Activated CD4-positive, alpha-beta T cell treated with anti-CD3 and anti-CD28 coated beads for 36 hours (primary cell): Measurements from ENCODE around the gene TIGD6. TPM values are rescaled to one million over a fixed set of nuclear protein-coding genes. Genes with fewer than 3 reads are reported as not detected.

Experiments used
- ATAC-seq: fragments of 200-7000 bp; cut with Tn5 transposase; one replicate; pipeline ENCODE4 v1.10.0; 2021; ENCODE audit warnings: mild to moderate bottlenecking, moderate library complexity
- CTCF ChIA-PET: fragments of 350-600 bp; sonication (Branson Sonifier 250); formaldehyde crosslinking; loops from one replicate; lab custom pipeline; 2021; ENCODE audit warnings: antibody characterized with exemption; lab: Charles Lee
- POLR2A ChIA-PET: fragments of 350-600 bp; sonication (Branson Sonifier 250); formaldehyde crosslinking; loops from one replicate; lab custom pipeline; 2021; ENCODE audit warnings: antibody characterized with exemption, inconsistent platforms; lab: Charles Lee
- DNase-seq: peaks from one replicate; pipeline ENCODE4 v3.0.0-alpha.2; 2020
- H3K27ac Mint-ChIP-seq: one replicate; pipeline ENCODE4 v1.8.0; 2021; ENCODE audit warnings: mixed read lengths
- H3K27me3 Mint-ChIP-seq: one replicate; pipeline ENCODE4 v1.8.0; 2021; ENCODE audit warnings: mixed read lengths
- H3K36me3 Mint-ChIP-seq: one replicate; pipeline ENCODE4 v1.8.0; 2021; ENCODE audit warnings: low read depth, mixed read lengths
- H3K4me1 Mint-ChIP-seq: one replicate; pipeline ENCODE4 v1.8.0; 2021; ENCODE audit warnings: mixed read lengths
- H3K4me3 Mint-ChIP-seq: one replicate; pipeline ENCODE4 v1.8.0; 2021; ENCODE audit warnings: mild to moderate bottlenecking, moderate library complexity, mixed read lengths
- H3K9me3 Mint-ChIP-seq: one replicate; pipeline ENCODE4 v1.8.0; 2021; ENCODE audit warnings: low read depth, mixed read lengths
- intact Hi-C, 2 experiments: fragments of 100-400 bp; cut with DNase I in 1 of 2; cut with micrococcal nuclease in 1 of 2; formaldehyde crosslinking; loops; one replicate each; pipeline versions ENCODE4 v1.14.2 to v1.15.1; 2022 to 2024; cut with DNase I, micrococcal nuclease
- total RNA-seq, 2 experiments: library from RNA; stranded (reverse); gene quantifications; one replicate each; pipeline ENCODE4 v1.2.3, GENCODE V29; 2021

The TIGD6 gene
- total RNA-seq, 2 experiments from 2014 or later = 2.5 to 2.6 TPM

- POLR2A ChIA-PET = no interaction called here
- DNase-seq = no peak
- H3K36me3 Mint-ChIP-seq = peaks cover 28% of the 10 kb centered on the region
- CTCF ChIA-PET = interaction anchor here (1.2 to 3.7 kb wide), 3 partner anchors 9 to 165 kb away, joined by 4 to 20 read pairs (median 5); no protein-coding TSS in a partner anchor
- H3K4me3 Mint-ChIP-seq = peak overlapping the region; percentile 86
- peaks cover 34% of the 10 kb centered on the region for H3K4me1 Mint-ChIP-seq
- ATAC-seq = no peak
- H3K27me3 Mint-ChIP-seq = no peaks in the 10 kb centered on the region
- H3K27ac Mint-ChIP-seq = peak overlapping the region; percentile 94
- intact Hi-C loops = no loop called here
- no peaks in the 10 kb centered on the region for H3K9me3 Mint-ChIP-seq
Observed at GRCh38 chr5:149999359-149999758, 1.1 kb downstream of the TIGD6 start.

- ChIA-PET POLR2A (no interaction called here), CTCF (no interaction called here)
- H3K36me3 Mint-ChIP-seq = peaks cover 21% of the 10 kb centered on the region
- DNase-seq = no peak
- H3K9me3 Mint-ChIP-seq = no peaks in the 10 kb centered on the region
- no peak overlapping the region for H3K4me3 Mint-ChIP-seq
- no peaks in the 10 kb centered on the region for H3K27me3 Mint-ChIP-seq
- intact Hi-C loops = no loop called here
- no peak overlapping the region for H3K27ac Mint-ChIP-seq
- peaks cover 27% of the 10 kb centered on the region for H3K4me1 Mint-ChIP-seq
- ATAC-seq = no peak
Observed at GRCh38 chr5:149998281-149998680, 2.2 kb downstream of the TIGD6 start.

DNA sequence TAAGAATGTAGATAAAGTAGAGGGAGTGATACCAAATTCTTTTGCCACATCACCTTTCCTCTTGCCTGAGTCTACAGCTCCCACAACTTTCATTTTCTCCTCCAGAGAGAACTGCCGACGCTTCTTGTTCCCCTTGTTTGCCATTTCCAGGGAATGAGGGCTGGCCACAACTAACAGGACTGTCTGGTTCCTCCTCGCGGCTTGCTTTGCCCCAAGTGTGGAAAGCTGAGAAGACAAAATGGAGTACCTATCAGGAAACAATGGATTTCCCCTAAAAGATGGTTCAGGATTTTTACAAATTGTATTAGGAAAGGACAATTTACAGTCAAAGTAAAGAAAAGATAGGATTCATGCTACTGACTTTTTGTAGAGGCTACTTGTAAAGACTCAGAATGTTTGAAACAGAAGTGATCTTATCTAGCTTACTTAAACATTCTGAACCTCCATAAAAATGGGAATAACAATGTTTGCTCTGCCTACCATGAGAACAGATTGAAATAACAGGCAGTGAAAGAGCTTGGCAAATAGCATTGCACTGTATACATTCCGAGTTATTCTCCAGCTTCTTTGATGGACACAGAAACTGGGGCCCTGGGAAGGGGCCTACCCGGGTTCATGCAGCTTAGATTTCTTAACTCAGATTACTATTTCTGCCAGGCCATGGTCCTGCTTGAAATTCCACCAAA is 4.1 kb downstream of the TIGD6 start:
- POLR2A ChIA-PET = interaction anchor here (0.6 kb wide), 1 partner anchor 1790 kb away, joined by 3 read pairs; no protein-coding TSS in a partner anchor
- no peaks in the 10 kb centered on the region for H3K27me3 Mint-ChIP-seq
- H3K36me3 Mint-ChIP-seq = peaks cover 14% of the 10 kb centered on the region
- H3K4me1 Mint-ChIP-seq = peaks cover 11% of the 10 kb centered on the region
- no peak for ATAC-seq
- no peak overlapping the region for H3K4me3 Mint-ChIP-seq
- intact Hi-C loops = no loop called here
- no peak overlapping the region for H3K27ac Mint-ChIP-seq
- DNase-seq = no peak
- CTCF ChIA-PET = interaction anchor here (0.7 to 1.9 kb wide), 5 partner anchors 15 to 219 kb away, joined by 3 to 9 read pairs (median 4); no protein-coding TSS in a partner anchor
- no peaks in the 10 kb centered on the region for H3K9me3 Mint-ChIP-seq

DNA sequence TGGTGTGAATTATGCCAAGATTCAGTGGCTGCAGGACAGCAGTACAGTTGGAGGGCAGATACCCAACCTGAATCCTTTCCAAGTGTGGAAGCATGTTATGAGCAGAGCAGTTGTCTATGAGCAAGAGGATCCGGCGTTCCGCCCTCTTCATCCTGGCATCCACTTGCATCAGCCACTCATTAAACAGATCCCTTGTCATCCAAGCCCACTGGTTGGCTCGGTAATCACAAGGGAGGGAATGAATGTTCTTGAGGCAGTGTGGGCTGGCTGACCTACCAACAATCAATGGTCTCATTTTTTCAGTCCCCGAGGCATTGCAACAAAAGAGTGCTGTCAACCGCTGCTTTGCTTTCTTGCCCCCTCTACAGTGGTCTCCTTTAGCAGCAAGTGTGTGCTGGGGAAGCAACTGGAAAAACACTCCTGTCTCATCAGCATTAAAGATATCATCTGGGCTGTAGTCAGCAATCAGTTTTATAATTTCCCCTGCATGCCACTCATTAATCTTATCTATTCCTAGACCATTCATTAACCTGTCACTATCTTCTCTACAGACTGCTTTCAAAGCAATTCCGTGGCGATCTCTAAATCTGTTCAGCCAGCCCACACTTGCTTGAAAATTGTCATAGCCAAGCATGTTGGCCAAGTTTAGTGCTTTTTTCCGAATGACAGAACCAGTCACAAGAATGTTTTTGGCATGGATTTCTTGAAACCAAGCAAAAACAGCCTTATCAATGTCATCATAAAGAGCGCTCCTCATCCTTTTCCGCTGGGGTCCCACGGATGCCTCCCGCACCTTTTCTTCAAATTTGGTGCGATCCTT is 4.9 kb downstream of the TIGD6 start:
- CTCF ChIA-PET = interaction anchor here (1.0 to 5.8 kb wide), 3 partner anchors 15 to 162 kb away, joined by 3 to 116 read pairs (median 9); no protein-coding TSS in a partner anchor
- Mint-ChIP-seq H3K9me3 (no peaks in the 10 kb centered on the region), H3K27ac (no peak overlapping the region), H3K27me3 (no peaks in the 10 kb centered on the region), H3K36me3 (peaks cover 14% of the 10 kb centered on the region), H3K4me3 (no peak overlapping the region), H3K4me1 (peaks cover 11% of the 10 kb centered on the region)
- DNase-seq (no peak), ATAC-seq (no peak)
- intact Hi-C loops = no loop called here
- POLR2A ChIA-PET = interaction anchor here (0.6 kb wide), 1 partner anchor 1790 kb away, joined by 3 read pairs; no protein-coding TSS in a partner anchor

- intact Hi-C loops = no loop called here
- Mint-ChIP-seq H3K27me3 (no peaks in the 10 kb centered on the region), H3K4me3 (no peak overlapping the region), H3K9me3 (no peaks in the 10 kb centered on the region), H3K4me1 (no peaks in the 10 kb centered on the region), H3K36me3 (peaks cover 11% of the 10 kb centered on the region), H3K27ac (no peak overlapping the region)
- CTCF ChIA-PET = interaction anchor here (0.7 to 5.8 kb wide), 15 partner anchors 11 to 357 kb away, joined by 3 to 116 read pairs (median 5); partner anchors contain the start of gene SLC26A2
- DNase-seq (no peak), ATAC-seq (no peak)
- POLR2A ChIA-PET = no interaction called here
Observed at GRCh38 chr5:149993471-149993870, 7.0 kb downstream of the TIGD6 start.

- H3K36me3 Mint-ChIP-seq = peaks cover 9% of the 10 kb centered on the region
- intact Hi-C loops = loop anchor here (1.0 to 2.0 kb wide), 3 partner anchors 30 to 354 kb away; partner anchors contain the start of gene SLC26A2 (in 1 of the 2)
- POLR2A ChIA-PET = interaction anchor here (0.6 kb wide), 1 partner anchor 126 kb away, joined by 4 read pairs; no protein-coding TSS in a partner anchor
- H3K27me3 Mint-ChIP-seq = no peaks in the 10 kb centered on the region
- ATAC-seq = peak; percentile 94
- H3K9me3 Mint-ChIP-seq = no peaks in the 10 kb centered on the region
- H3K27ac Mint-ChIP-seq = no peak overlapping the region
- no peak overlapping the region for H3K4me3 Mint-ChIP-seq
- no peaks in the 10 kb centered on the region for H3K4me1 Mint-ChIP-seq
- peak; percentile 81 for DNase-seq
- CTCF ChIA-PET = interaction anchor here (0.6 to 5.8 kb wide), 37 partner anchors 9 to 1173 kb away, joined by 3 to 116 read pairs (median 4); partner anchors contain the start of genes HMGXB3, SLC26A2 and TIGD6
Observed at GRCh38 chr5:149990518-149991376, 9.7 kb downstream of the TIGD6 start.

GRCh38 chr5:149988126-149988525 is 12.3 kb downstream of the TIGD6 start:
- POLR2A ChIA-PET = no interaction called here
- Mint-ChIP-seq H3K27me3 (no peaks in the 10 kb centered on the region), H3K4me3 (no peak overlapping the region), H3K27ac (no peak overlapping the region), H3K4me1 (no peaks in the 10 kb centered on the region), H3K9me3 (no peaks in the 10 kb centered on the region), H3K36me3 (peaks cover 2% of the 10 kb centered on the region)
- DNase-seq (no peak), ATAC-seq (no peak)
- CTCF ChIA-PET = interaction anchor here (1.2 kb wide), 1 partner anchor 154 kb away, joined by 4 read pairs; no protein-coding TSS in a partner anchor
- intact Hi-C loops = no loop called here

- Mint-ChIP-seq H3K36me3 (peaks cover 8% of the 10 kb centered on the region), H3K9me3 (no peaks in the 10 kb centered on the region), H3K4me3 (no peak overlapping the region), H3K27ac (no peak overlapping the region), H3K27me3 (no peaks in the 10 kb centered on the region), H3K4me1 (no peaks in the 10 kb centered on the region)
- no peak for DNase-seq
- ATAC-seq = no peak
- intact Hi-C loops = no loop called here
- POLR2A ChIA-PET = no interaction called here
- CTCF ChIA-PET = interaction anchor here (0.6 to 3.4 kb wide), 7 partner anchors 8 to 152 kb away, joined by 3 to 14 read pairs (median 4); no protein-coding TSS in a partner anchor
Observed at GRCh38 chr5:149982505-149982904, 17.9 kb downstream of the TIGD6 start.

DNA sequence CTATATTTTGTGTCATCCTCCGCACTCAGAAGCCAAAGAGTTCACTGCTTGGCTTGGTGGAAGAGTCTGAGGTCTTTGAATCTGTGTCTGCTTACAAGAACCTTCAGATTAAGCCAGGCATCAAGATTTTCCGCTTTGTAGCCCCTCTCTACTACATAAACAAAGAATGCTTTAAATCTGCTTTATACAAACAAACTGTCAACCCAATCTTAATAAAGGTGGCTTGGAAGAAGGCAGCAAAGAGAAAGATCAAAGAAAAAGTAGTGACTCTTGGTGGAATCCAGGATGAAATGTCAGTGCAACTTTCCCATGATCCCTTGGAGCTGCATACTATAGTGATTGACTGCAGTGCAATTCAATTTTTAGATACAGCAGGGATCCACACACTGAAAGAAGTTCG is 19.2 kb downstream of the TIGD6 start:
- ATAC-seq (no peak), DNase-seq (no peak)
- CTCF ChIA-PET = interaction anchor here (0.7 to 3.4 kb wide), 7 partner anchors 10 to 197 kb away, joined by 3 to 14 read pairs (median 4); no protein-coding TSS in a partner anchor
- intact Hi-C loops = no loop called here
- Mint-ChIP-seq H3K27me3 (no peaks in the 10 kb centered on the region), H3K27ac (no peak overlapping the region), H3K36me3 (peaks cover 8% of the 10 kb centered on the region), H3K9me3 (no peaks in the 10 kb centered on the region), H3K4me1 (no peaks in the 10 kb centered on the region), H3K4me3 (no peak overlapping the region)
- POLR2A ChIA-PET = no interaction called here

DNA sequence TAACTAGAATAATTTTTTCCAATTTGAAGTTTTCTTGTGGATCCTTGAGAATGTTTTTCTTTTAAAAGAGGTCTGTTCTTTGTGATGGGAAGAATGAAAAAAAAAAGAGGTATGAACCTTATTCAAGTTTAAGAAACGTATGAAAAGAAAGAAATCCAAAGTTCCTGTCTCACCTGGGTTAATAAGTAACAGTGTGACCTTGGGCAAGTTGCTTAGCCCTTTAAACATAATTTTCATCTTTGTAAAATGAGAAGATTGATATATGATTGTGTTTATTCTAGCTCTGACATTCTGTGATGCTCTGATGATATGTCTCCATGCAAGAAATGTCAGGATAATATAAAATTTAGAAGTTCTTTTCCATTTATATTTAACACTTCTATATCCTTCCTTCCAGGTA is 20.6 kb downstream of the TIGD6 start:
- no peak for ATAC-seq
- CTCF ChIA-PET = interaction anchor here (1.0 kb wide), 1 partner anchor 13 kb away, joined by 6 read pairs; no protein-coding TSS in a partner anchor
- no peaks in the 10 kb centered on the region for H3K9me3 Mint-ChIP-seq
- POLR2A ChIA-PET = no interaction called here
- no peaks in the 10 kb centered on the region for H3K27me3 Mint-ChIP-seq
- no peak for DNase-seq
- no peak overlapping the region for H3K27ac Mint-ChIP-seq
- H3K36me3 Mint-ChIP-seq = peaks cover 9% of the 10 kb centered on the region
- H3K4me3 Mint-ChIP-seq = no peak overlapping the region
- intact Hi-C loops = no loop called here
- H3K4me1 Mint-ChIP-seq = peaks cover under 1% of the 10 kb centered on the region
